ENCODE measurements around the gene GLB1L. TPM values are rescaled to one million over a fixed set of nuclear protein-coding genes. Genes with fewer than 3 reads are reported as not detected.
"Not testable (repeated sequence)": the region's sequence is repeated elsewhere in the genome, so short reads cannot be mapped to it uniquely, and the experiment has no call there.

GLB1L gene
- total RNA-seq, 1 donor from 2014 or later = 1.8 TPM

DNA sequence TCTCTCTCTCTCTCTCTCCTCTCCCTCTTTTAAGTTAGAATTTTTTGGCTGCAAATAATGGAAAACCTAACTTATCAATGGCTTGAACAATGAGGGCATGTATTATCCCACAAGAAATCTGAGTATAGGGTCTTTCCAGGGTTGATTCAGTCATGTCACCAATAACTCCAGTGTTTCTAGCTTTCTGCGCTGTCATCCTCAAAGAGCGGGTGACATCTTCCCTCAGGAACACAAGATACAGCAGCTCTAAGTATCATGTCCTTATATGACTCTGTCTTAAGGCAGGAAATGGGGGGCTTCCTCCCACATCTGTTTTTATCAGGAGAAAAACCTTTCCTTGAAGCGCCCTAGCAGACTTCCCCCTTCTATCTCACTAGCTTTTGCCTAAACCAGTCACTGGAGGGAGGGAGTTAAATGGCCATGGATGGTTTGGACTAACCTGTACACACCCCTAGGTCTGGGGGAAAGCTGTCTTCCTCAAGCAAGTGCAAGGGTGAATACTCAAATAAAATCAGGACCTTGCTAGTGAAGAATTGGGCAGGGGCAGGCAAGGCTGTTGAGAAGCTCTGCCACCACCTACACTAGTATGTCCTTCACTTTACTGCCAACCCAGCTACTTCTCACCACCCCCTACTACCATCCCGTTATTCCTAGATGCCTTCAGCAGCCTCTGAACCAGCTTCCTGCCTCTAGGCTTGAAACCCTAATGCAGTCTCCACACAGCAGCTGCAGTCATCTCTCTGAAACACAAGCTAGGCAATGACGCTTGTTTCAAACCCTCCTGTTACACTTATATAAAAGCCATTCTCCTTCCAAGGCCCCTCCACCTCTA lies 16.0 kb upstream of the GLB1L start:
- TF ChIP-seq CTCF (IDR thresholded peaks at IDR 0.05) = no peak
- Histone ChIP-seq H3K27me3 (no peaks in the 10 kb centered on the region), H3K27ac (no peak overlapping the region), H3K36me3 (no peaks in the 10 kb centered on the region), H3K4me1 (no peaks in the 10 kb centered on the region), H3K4me3 (no peak overlapping the region), H3K9me3 (no peaks in the 10 kb centered on the region)
- no peak for DNase-seq (ENCODE audit: low spot score in 2 of 2)
- intact Hi-C loops (cut with DNase I) = no loop called here

- H3K36me3 ChIP-seq; DNase-seq (ENCODE audit: low spot score in 2 of 2); intact Hi-C loops (cut with DNase I); H3K4me1 ChIP-seq; H3K4me3 ChIP-seq; H3K27me3 ChIP-seq; H3K9me3 ChIP-seq; H3K27ac ChIP-seq: not testable (repeated sequence)
These were observed 13.7 kb upstream of the GLB1L start for GRCh38 chr2:219258942-219259341.

DNA sequence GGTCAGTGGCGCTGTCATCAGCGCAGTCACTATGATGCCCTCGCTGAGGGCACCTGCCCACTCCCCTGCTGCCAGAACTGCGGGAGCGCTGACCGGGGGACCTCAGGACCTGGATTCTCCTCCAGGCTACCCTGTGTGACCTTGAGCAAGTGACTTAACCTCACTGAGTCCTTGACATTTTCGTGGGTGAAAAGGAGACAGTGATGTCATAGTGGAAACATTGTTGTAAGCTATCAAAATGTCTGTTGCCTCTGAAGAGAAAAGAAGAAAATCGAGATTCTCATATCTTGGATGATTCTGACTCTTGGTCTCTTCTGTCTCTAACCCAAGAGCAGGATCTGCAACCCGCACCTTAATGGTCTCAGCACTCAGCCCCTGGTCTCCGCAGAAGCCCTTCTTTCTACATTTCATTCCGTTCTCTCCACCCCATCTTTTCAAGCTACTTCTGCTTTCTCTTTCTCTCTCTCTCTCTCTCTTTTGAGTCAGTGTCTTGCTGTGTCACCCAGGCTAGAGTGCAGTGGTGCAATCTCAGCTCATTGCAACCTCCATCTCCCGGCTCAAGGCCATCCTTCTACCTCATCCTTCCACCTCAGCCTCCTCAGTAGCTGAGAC lies 9.5 kb upstream of the GLB1L start:
- no peak for DNase-seq (ENCODE audit: low spot score in 2 of 2)
- Histone ChIP-seq H3K9me3 (no peaks in the 10 kb centered on the region), H3K4me3 (peak overlapping the region; percentile 70 to 73), H3K36me3 (peaks cover 0 to 16% of the 10 kb centered on the region in 2 donors), H3K27me3 (no peaks in the 10 kb centered on the region), H3K27ac (peak overlapping the region; percentile 96 to 99), H3K4me1 (peaks cover 13 to 34% of the 10 kb centered on the region in 2 donors)
- no peak for TF ChIP-seq CTCF (IDR thresholded peaks at IDR 0.05)
- intact Hi-C loops (cut with DNase I) = loop anchor here (1.0 to 2.0 kb wide), 2 partner anchors 20 to 40 kb away; no protein-coding TSS in a partner anchor

- Histone ChIP-seq H3K4me3 (peak within 1 kb of the TSS; percentile 70 to 73), H3K36me3 (peaks cover 0 to 16% of the 10 kb centered on the region in 2 donors), H3K4me1 (peaks cover 15 to 39% of the 10 kb centered on the region in 2 donors), H3K27ac (peak within 1 kb of the TSS; percentile 96 to 99), H3K9me3 (no peaks in the 10 kb centered on the region), H3K27me3 (no peaks in the 10 kb centered on the region)
- intact Hi-C loops (cut with DNase I) = loop anchor here (1.0 to 2.0 kb wide), 3 partner anchors 20 to 77 kb away; partner anchors contain the start of gene CNPPD1
- TF ChIP-seq CTCF (IDR thresholded peaks at IDR 0.05) = peak in 1 of 3 experiments; percentile 8
- DNase-seq (ENCODE audit: low spot score in 2 of 2) = peak; percentile 58 to 93
These were observed 8.7 kb upstream of the GLB1L start, which contains the start of gene TUBA4A for GRCh38 chr2:219253753-219254589. Gene TUBA4A, minus strand, starts transcription at chr2:219253918. Its CDS starts 60 bp downstream, at chr2:219253858.

DNA sequence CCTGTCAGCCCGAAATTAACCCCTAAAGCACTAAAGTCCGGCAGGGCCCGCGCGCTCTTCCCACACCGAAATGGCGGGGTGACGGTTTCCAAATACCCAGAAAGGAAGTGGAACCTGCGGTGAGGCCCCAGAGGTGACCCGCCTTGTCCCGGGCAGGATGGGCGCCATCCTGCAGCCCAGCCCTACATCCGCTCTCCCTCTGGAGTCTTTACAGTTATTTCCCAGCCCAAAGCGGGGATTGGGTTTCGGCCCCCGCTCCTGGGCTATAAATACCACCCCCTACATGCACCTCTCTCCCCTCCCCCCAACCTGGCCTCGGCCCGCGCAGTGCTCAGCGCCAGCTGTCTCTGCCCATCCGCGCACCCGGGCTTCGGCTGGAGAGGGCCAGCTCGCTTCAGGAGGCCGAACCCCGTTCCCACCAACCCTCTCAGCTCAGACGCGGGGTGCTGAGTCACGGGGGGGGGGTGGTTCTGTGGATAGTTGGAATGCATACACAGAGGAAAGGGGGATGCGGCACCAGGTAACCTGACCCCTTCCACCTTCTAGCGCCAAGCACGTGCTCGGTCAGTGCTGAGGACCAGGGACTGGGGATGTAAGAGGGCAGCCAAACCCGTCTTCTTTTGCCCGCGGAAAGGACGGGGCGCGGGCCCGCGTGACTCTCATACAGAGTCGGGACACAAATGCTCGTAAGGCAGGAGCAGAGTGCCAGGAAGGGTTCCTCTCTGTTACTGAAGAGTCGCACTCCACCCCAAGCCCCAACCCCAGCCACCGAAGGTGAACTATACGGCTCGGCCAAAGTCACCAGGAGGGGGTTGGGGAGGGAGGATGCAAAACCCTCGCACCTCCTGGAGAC lies 7.9 kb upstream of the GLB1L start, which contains the start of gene TUBA4B:
Gene TUBA4B (plus strand): TSS at position 344 of the 853 bp plus-strand sequence. CDS start 165 bp downstream, at position 509.
- Histone ChIP-seq H3K36me3 (peaks cover 4 to 20% of the 10 kb centered on the region in 2 donors), H3K27ac (peak within 1 kb of the TSS; percentile 96 to 99), H3K9me3 (no peaks in the 10 kb centered on the region), H3K4me1 (peaks cover 24 to 47% of the 10 kb centered on the region in 2 donors), H3K27me3 (no peaks in the 10 kb centered on the region), H3K4me3 (peak within 1 kb of the TSS; percentile 70 to 73)
- intact Hi-C loops (cut with DNase I) = loop anchor here (2.0 kb wide), 1 partner anchor 76 kb away; the partner anchor contains the start of gene CNPPD1
- no peak for TF ChIP-seq CTCF (IDR thresholded peaks at IDR 0.05)
- peak; percentile 29 to 78 for DNase-seq (ENCODE audit: low spot score in 2 of 2)
